Sigmoid colon (tissue), 7 donors: ENCODE measurements around the gene TIAM1. TPM values are rescaled to one million over a fixed set of nuclear protein-coding genes. Genes with fewer than 3 reads are reported as not detected.

Experiments
- DNase-seq: peaks from one replicate; pipeline ENCODE4 v3.0.0-alpha.2; 2019
- H3K27ac ChIP-seq, 4 donors: fragments of 200-600 bp; sonication (generic); one replicate each; pipeline ENCODE4 v1.5.1; 2016 to 2019; ENCODE audit warnings: mild to moderate bottlenecking in 1 of 4
- H3K27me3 ChIP-seq, 3 donors: fragments of 200-600 bp; sonication (generic); one replicate each; pipeline ENCODE4 v1.5.1; 2019; ENCODE audit warnings: mild to moderate bottlenecking in 1 of 3
- H3K36me3 ChIP-seq, 4 donors: fragments of 200-600 bp; sonication (generic); one replicate each; pipeline ENCODE4 v1.5.1; 2016 to 2019
- H3K4me1 ChIP-seq, 4 donors: fragments of 200-600 bp; sonication (generic); one replicate each; pipeline ENCODE4 v1.5.1; 2017 to 2019
- H3K4me3 ChIP-seq, 4 donors: fragments of 200-600 bp; sonication (generic); one replicate each; pipeline ENCODE4 v1.5.1; 2017 to 2019; ENCODE audit warnings: mild to moderate bottlenecking in 2 of 4, moderate library complexity in 1 of 4
- H3K9me3 ChIP-seq, 4 donors: fragments of 200-600 bp in 3 of 4; sonication (generic) in 3 of 4; one replicate each; pipeline versions ENCODE4 v1.5.1 to v1.6.1; 2013 to 2019
- CTCF ChIP-seq, 4 experiments: fragments of 450-650 bp in 3 of 4; fragments of 200-600 bp in 1 of 4; IDR thresholded peaks; one replicate each; pipeline ENCODE4 v1.5.1; 2016 to 2019; ENCODE audit warnings: antibody characterized with exemption in 4 of 4, mild to moderate bottlenecking in 3 of 4, moderate library complexity in 2 of 4
- EP300 ChIP-seq, 4 donors: sonication (generic); formaldehyde crosslinking; IDR thresholded peaks; one replicate each; pipeline ENCODE4 v1.6.1; 2017; ENCODE audit warnings: antibody characterized with exemption in 4 of 4
- POLR2A ChIP-seq, 2 donors: fragments of 450-650 bp; IDR thresholded peaks; one replicate each; pipeline ENCODE4 v1.6.1; 2016; ENCODE audit warnings: antibody characterized with exemption in 2 of 2, mild to moderate bottlenecking in 2 of 2, moderate library complexity in 2 of 2
- POLR2AphosphoS5 ChIP-seq, 4 donors: sonication (generic); formaldehyde crosslinking; IDR thresholded peaks; one replicate each; pipeline ENCODE4 v1.6.1; 2017; ENCODE audit warnings: antibody characterized with exemption in 4 of 4
- WGBS, 2 donors: extraction: QIAGEN DNeasy Blood & Tissue Kit; methylation state at CpG; one replicate each; pipeline ENCODE4 v1.1.7; 2013; 5-methylcytosine and 5-hydroxymethylcytosine counted together
- intact Hi-C: fragments of 100-400 bp; cut with DNase I; formaldehyde crosslinking; loops from one replicate; pipeline ENCODE4 v1.15.1; 2023
- polyA plus RNA-seq, 3 donors: library from polyadenylated mRNA; stranded (reverse); fragments of 200-250 nt; gene quantifications; one replicate each; pipeline ENCODE4 v1.2.3, GENCODE V29; 2013
- total RNA-seq, 4 donors: library from RNA; depleted of rRNA; stranded (reverse); fragments of >200 nt; gene quantifications; one replicate each; pipeline ENCODE4 v1.1.0, GENCODE V29; 2016
- donor health status: healthy with polysubstance abuse.
- donor health status: Bipolar disorder and iron deficiency.
- donor health status: healthy.

Gene TIAM1
- total and polyA plus RNA-seq, 7 donors, result 1.2 to 20.5 (median 8.6) TPM

- no peak for TF ChIP-seq POLR2AphosphoS5 (IDR thresholded peaks at IDR 0.05)
- TF ChIP-seq EP300 (IDR thresholded peaks at IDR 0.05), result no peak
- no peak for TF ChIP-seq POLR2A (IDR thresholded peaks at IDR 0.05)
- TF ChIP-seq CTCF (IDR thresholded peaks at IDR 0.05), result no peak
- no peak overlapping the region for H3K27ac ChIP-seq
- intact Hi-C loops, result no loop called here
- WGBS, 2 donors, result 95 to 96% methylated on average over 8 of the region's 8 CpGs
- no peak overlapping the region for H3K4me3 ChIP-seq
- H3K4me1 ChIP-seq, result no peaks in the 10 kb centered on the region
- H3K27me3 ChIP-seq, result no peaks in the 10 kb centered on the region
- no peak for DNase-seq
- no peaks in the 10 kb centered on the region for H3K36me3 ChIP-seq
- no peaks in the 10 kb centered on the region for H3K9me3 ChIP-seq
Measured at GRCh38 chr21:31279214-31279613, 64.8 kb downstream of the TIAM1 start.

GRCh38 chr21:31278511-31279130 lies 65.4 kb downstream of the TIAM1 start:
- intact Hi-C loops, result no loop called here
- Histone ChIP-seq H3K9me3 (no peaks in the 10 kb centered on the region), H3K27ac (no peak overlapping the region), H3K27me3 (no peaks in the 10 kb centered on the region), H3K36me3 (no peaks in the 10 kb centered on the region), H3K4me1 (no peaks in the 10 kb centered on the region), H3K4me3 (no peak overlapping the region)
- DNase-seq, result no peak
- WGBS, 2 donors, result 91 to 92% methylated on average over 11 of the region's 11 CpGs
- TF ChIP-seq EP300 (IDR thresholded peaks at IDR 0.05) (no peak), POLR2AphosphoS5 (IDR thresholded peaks at IDR 0.05) (no peak), CTCF (IDR thresholded peaks at IDR 0.05) (no peak), POLR2A (IDR thresholded peaks at IDR 0.05) (no peak)

- no peak for DNase-seq
- TF ChIP-seq POLR2A (IDR thresholded peaks at IDR 0.05) (no peak), EP300 (IDR thresholded peaks at IDR 0.05) (no peak), POLR2AphosphoS5 (IDR thresholded peaks at IDR 0.05) (no peak), CTCF (IDR thresholded peaks at IDR 0.05) (no peak)
- H3K27me3 ChIP-seq, result no peaks in the 10 kb centered on the region
- no peaks in the 10 kb centered on the region for H3K36me3 ChIP-seq
- intact Hi-C loops, result no loop called here
- H3K4me1 ChIP-seq, result no peaks in the 10 kb centered on the region
- H3K9me3 ChIP-seq, result no peaks in the 10 kb centered on the region
- no peak overlapping the region for H3K27ac ChIP-seq
- 93 to 96% methylated on average over 7 of the region's 7 CpGs for WGBS, 2 donors
- H3K4me3 ChIP-seq, result no peak overlapping the region
Measured at GRCh38 chr21:31276663-31277062, 67.4 kb downstream of the TIAM1 start.

- TF ChIP-seq CTCF (IDR thresholded peaks at IDR 0.05) (no peak), EP300 (IDR thresholded peaks at IDR 0.05) (no peak), POLR2AphosphoS5 (IDR thresholded peaks at IDR 0.05) (no peak), POLR2A (IDR thresholded peaks at IDR 0.05) (no peak)
- Histone ChIP-seq H3K27me3 (no peaks in the 10 kb centered on the region), H3K9me3 (no peaks in the 10 kb centered on the region), H3K36me3 (no peaks in the 10 kb centered on the region), H3K27ac (no peak overlapping the region), H3K4me1 (no peaks in the 10 kb centered on the region), H3K4me3 (no peak overlapping the region)
- DNase-seq, result no peak
- WGBS, 2 donors, result 90 to 92% methylated on average over 6 of the region's 6 CpGs
- intact Hi-C loops, result no loop called here
Measured at GRCh38 chr21:31275901-31276300, 68.2 kb downstream of the TIAM1 start.

- TF ChIP-seq POLR2AphosphoS5 (IDR thresholded peaks at IDR 0.05), result no peak
- TF ChIP-seq CTCF (IDR thresholded peaks at IDR 0.05), result no peak
- no peak for TF ChIP-seq POLR2A (IDR thresholded peaks at IDR 0.05)
- H3K4me3 ChIP-seq, result no peak overlapping the region
- no peaks in the 10 kb centered on the region for H3K36me3 ChIP-seq
- no peak for DNase-seq
- H3K27me3 ChIP-seq, result no peaks in the 10 kb centered on the region
- H3K9me3 ChIP-seq, result no peaks in the 10 kb centered on the region
- intact Hi-C loops, result no loop called here
- H3K27ac ChIP-seq, result no peak overlapping the region
- WGBS, 2 donors, result 65 to 75% methylated on average over 2 of the region's 2 CpGs
- no peaks in the 10 kb centered on the region for H3K4me1 ChIP-seq
Measured at GRCh38 chr21:31273278-31273677, 70.8 kb downstream of the TIAM1 start.
